ENCODE data around the gene TELO2.

The TELO2 gene

DNA sequence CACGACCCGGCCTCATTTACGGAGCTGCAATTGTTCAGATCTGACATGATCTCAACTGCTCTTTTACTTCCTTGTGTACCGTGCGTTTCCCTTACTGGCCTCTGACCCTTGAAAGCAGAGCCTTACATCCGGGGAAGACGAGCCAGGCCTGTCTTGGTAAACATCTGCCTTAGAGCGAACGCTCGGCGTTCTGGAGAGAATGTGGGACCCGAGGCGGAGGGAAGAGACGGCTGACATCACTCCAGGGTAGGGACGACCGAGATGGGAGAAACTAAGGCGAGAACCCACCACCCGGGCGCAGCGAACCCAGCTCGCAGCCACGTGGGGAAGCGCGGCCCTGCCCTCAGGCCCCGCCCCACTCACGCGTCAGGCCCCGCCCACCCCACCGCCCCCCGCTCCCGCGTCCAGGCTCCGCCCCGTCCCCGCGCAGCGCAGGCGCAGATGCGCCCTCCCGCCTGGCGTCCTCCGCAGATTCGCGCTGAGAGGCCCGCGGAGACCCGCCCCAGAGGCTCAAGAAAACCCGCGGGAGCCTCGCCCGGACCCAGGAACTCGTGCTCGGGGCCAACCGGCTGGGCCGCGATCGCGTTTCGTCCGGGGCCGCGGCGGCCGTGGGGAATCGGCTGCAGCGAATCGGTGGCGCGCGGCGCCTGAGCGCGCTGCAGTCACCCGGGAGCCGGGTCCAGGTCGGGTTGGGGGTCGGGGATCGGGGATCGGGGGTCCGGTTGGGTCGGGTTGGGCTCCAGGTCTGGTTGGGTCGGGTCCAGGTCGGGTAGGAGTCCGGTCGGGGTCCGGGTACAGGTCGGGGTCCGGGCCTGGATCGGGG is at the start of gene TELO2:
TSS of gene TELO2 (plus strand) at position 438 of the 823 bp plus-strand sequence. CDS start 922 bp downstream, outside the sequence.
- Histone ChIP-seq H3K4me3 (ENCODE audit: low read depth, low read length) (peak within 1 kb of the TSS; percentile 100), H3K27ac (ENCODE audit: low read depth, low read length) (peak within 1 kb of the TSS; percentile 86), H3K4me1 (ENCODE audit: control insufficient read depth, insufficient read depth, low read length, unreplicated experiment) (peaks cover 10% of the 10 kb centered on the region), H3K36me3 (ENCODE audit: insufficient read depth, low read length) (no peaks in the 10 kb centered on the region; the same call in 1 of the 2 replicates), H2AFZ (ENCODE audit: low read length, unreplicated experiment) (peak within 1 kb of the TSS; percentile 84), H3K79me2 (ENCODE audit: control insufficient read depth, insufficient read depth, low read length, unreplicated experiment) (peaks cover 21% of the 10 kb centered on the region), H3K27me3 (ENCODE audit: insufficient read depth, low read length) (no peaks in the 10 kb centered on the region)

DNA sequence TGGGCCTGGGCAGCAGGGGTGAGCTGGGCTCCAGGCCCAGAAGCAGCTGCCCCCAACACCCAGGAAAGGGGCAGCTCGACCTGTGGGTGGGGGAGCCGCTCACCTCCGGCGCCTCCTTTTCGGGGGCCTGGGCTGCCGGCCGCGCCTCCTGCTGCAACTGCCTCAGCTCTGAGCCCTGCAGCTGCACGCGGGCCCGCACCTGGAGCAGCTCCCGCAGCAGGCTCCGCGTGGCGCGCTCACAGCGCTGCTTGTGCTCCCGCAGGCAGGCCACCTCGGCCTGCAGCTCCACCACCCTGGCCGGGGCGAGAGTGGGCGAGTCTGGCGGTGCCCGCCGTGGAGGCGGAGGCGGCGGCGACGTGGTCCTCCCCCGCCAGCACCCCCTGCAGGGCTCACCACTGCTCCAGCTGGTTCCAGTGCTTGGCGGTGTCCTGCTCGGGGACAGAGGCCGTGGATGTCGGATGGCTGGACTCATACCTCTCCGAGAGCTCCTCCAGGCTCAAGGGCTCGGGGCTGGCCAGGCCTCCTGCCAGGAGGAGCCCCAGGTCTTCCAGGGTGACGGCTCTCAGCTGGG is 49.7 kb upstream of the TELO2 start:
- no peaks in the 10 kb centered on the region for H3K79me2 ChIP-seq (ENCODE audit: control insufficient read depth, insufficient read depth, low read length, unreplicated experiment)
- H3K4me3 ChIP-seq (ENCODE audit: low read depth, low read length): no peak overlapping the region
- H3K27me3 ChIP-seq (ENCODE audit: insufficient read depth, low read length): no peaks in the 10 kb centered on the region
- no peak overlapping the region for H2AFZ ChIP-seq (ENCODE audit: low read length, unreplicated experiment)
- no peaks in the 10 kb centered on the region for H3K4me1 ChIP-seq (ENCODE audit: control insufficient read depth, insufficient read depth, low read length, unreplicated experiment)
- no peak overlapping the region for H3K27ac ChIP-seq (ENCODE audit: low read depth, low read length)
- H3K36me3 ChIP-seq (ENCODE audit: insufficient read depth, low read length): no peaks in the 10 kb centered on the region

DNA sequence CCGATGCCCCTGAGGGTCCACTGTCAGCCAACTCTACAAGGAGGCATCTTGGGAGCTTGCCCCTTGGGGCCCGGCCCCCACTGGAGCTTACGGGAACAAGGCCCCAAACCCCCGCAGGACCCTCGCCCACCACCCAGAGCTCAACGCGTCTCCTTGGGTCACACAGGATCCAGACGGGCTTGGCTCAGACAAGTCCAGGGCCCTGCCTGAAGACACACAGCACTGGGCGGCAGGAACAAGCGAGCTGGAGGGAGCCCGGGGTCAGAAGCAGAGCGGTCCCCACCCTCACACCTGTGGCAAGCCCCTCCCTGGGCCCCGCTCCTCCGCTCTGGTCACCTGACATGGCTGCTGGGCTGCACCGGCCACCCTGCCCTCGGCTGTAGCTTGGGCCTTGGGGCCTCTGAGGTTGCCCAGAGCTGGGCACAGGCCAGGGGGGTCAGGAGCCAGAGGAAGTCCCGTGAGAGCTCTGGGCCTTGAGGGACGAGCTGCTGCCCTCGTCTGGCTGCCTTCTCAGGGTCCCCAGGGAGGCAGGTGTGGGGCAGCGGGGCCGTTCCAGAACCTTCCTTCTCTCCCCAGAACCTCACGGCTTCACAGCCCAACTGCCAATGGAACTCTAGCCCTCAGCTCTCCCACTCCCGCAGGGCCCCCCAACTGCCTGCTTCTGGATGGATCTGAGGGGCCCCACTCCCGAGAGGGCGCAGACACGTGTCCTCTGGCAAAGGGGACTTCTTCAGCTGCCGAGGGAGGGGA is 49.0 kb upstream of the TELO2 start, which contains the start of gene CCDC154:
TSS of gene CCDC154 (minus strand) at position 577 of the 750 bp plus-strand sequence. CDS start at position 343, 234 bp downstream.
- no peaks in the 10 kb centered on the region for H3K27me3 ChIP-seq (ENCODE audit: insufficient read depth, low read length)
- H3K4me1 ChIP-seq (ENCODE audit: control insufficient read depth, insufficient read depth, low read length, unreplicated experiment): no peaks in the 10 kb centered on the region
- H3K36me3 ChIP-seq (ENCODE audit: insufficient read depth, low read length): peaks cover 3% of the 10 kb centered on the region; the same call in 1 of the 2 replicates
- H3K4me3 ChIP-seq (ENCODE audit: low read depth, low read length): no peak within 1 kb of the TSS
- H3K27ac ChIP-seq (ENCODE audit: low read depth, low read length): no peak within 1 kb of the TSS
- no peak within 1 kb of the TSS for H2AFZ ChIP-seq (ENCODE audit: low read length, unreplicated experiment)
- no peaks in the 10 kb centered on the region for H3K79me2 ChIP-seq (ENCODE audit: control insufficient read depth, insufficient read depth, low read length, unreplicated experiment)

DNA sequence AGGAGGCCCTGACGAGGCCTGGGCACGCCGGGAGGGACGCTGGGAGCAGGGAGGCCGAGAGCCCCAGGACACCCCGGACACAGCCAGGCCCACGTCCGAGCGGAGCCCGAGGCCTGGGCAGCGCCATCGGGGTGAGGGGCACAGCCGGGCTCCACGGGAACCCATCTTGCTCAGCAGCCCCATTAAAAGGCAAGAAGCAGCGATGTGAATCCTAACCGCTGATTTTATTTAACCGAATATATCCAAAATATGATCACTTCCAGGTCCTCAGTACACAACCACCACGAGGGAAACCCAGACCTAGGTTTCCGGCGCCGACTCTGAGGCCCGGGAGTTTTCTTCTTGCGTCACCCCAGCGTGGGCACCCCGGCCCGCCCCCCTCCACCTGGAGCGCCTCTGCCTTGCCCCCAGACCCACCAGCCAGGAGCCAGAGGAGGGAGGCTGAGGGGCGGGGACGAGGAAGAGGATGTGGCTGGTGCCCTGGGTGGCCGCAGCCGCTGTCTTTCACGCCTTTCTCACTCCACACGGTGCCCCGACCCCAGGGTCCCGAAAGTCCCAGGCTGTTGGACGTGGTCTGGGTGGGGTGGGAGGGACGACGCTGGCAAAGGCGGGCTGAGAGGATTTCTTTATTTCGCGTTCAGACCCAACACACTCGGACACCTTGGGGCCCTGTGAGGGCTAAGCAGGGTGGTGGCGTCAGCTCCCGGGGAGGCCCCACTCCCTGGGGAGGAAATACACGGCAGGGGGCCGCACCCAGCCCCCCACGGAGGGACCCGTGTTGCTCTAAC is 48.2 kb upstream of the TELO2 start:
- no peaks in the 10 kb centered on the region for H3K4me1 ChIP-seq (ENCODE audit: control insufficient read depth, insufficient read depth, low read length, unreplicated experiment)
- no peak overlapping the region for H3K27ac ChIP-seq (ENCODE audit: low read depth, low read length)
- peaks cover 3% of the 10 kb centered on the region; the same call in 1 of the 2 replicates for H3K36me3 ChIP-seq (ENCODE audit: insufficient read depth, low read length)
- no peaks in the 10 kb centered on the region for H3K27me3 ChIP-seq (ENCODE audit: insufficient read depth, low read length)
- H3K79me2 ChIP-seq (ENCODE audit: control insufficient read depth, insufficient read depth, low read length, unreplicated experiment): no peaks in the 10 kb centered on the region
- no peak overlapping the region for H3K4me3 ChIP-seq (ENCODE audit: low read depth, low read length)
- H2AFZ ChIP-seq (ENCODE audit: low read length, unreplicated experiment): no peak overlapping the region

DNA sequence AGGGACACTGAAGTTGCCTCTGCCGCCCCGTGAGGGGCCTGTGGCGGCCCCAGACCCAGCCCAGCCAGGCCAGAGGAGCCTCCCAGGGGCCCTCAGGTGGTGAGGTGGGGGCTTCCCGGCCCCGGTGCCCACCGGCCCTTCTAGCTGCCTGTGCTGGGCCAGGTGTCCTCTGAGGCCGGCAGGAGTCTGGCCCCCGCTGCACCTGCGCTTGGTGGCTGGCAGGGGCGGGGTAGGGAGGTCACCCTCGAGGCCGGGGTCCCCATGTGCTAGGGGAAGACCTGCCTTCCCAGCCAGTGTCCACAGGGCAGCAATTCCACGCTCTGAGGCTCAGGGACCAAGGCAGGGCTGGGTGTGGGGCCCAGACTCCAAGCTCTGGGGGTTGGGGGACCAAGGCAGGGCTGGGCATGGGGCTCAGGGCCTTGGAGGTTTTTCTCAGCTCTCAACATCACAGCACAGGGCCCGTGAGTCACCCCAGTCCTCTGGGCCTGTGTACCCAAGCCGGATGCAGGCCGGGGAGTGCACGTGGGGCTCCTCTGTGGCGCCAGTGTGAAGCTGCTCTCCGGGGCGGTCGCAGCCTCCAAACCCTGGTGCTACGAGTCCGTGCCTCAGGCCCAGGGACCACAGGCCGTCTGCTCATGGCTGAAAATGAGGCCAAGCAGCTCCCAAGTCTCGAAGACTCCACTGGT is 47.5 kb upstream of the TELO2 start:
- no peaks in the 10 kb centered on the region for H3K27me3 ChIP-seq (ENCODE audit: insufficient read depth, low read length)
- H3K27ac ChIP-seq (ENCODE audit: low read depth, low read length): no peak overlapping the region
- no peaks in the 10 kb centered on the region for H3K4me1 ChIP-seq (ENCODE audit: control insufficient read depth, insufficient read depth, low read length, unreplicated experiment)
- H3K4me3 ChIP-seq (ENCODE audit: low read depth, low read length): no peak overlapping the region
- no peaks in the 10 kb centered on the region for H3K79me2 ChIP-seq (ENCODE audit: control insufficient read depth, insufficient read depth, low read length, unreplicated experiment)
- H2AFZ ChIP-seq (ENCODE audit: low read length, unreplicated experiment): no peak overlapping the region
- peaks cover 3% of the 10 kb centered on the region; the same call in 1 of the 2 replicates for H3K36me3 ChIP-seq (ENCODE audit: insufficient read depth, low read length)

DNA sequence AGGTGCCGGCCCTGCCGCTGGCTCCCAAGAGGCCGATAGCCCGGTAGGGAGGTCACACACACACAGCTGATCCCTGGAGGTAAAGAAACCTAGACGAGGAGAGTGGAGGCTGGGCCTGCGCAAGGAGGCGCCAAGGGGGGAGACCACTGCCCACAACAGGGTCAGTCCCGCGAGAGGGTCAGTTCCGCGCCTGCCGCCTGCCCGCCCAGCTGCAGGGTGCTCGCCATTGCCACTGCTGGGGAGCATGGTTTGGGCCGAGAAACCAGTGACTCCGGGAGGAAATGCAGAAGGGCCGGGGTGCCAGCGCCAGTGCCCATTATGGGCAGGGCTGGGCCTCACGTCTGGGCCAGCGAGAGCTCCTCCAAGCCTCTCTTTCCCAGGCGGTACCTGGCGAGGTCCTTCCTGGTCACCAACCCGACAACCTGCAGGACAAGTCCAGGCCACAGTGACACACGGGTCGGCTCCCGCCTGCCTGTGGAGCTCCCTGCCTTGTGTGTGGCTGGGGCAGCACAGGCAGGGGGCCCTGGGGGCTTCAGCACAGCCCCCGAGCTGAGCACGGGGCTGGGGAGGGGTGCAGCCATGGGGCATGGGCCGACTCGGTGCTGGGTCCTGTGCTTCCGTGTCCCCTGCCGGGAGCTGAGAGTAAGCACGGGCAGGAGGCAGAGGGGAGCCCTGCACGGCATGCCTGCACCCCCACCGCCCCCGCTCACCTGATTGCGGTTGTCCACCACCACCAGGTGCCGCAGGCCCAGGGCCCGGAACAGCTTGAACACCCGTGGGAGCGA is 46.7 kb upstream of the TELO2 start:
- Histone ChIP-seq H3K4me3 (ENCODE audit: low read depth, low read length) (no peak overlapping the region), H3K27me3 (ENCODE audit: insufficient read depth, low read length) (no peaks in the 10 kb centered on the region), H3K36me3 (ENCODE audit: insufficient read depth, low read length) (peaks cover 5% of the 10 kb centered on the region; the same call in 1 of the 2 replicates), H3K79me2 (ENCODE audit: control insufficient read depth, insufficient read depth, low read length, unreplicated experiment) (no peaks in the 10 kb centered on the region), H3K27ac (ENCODE audit: low read depth, low read length) (no peak overlapping the region), H3K4me1 (ENCODE audit: control insufficient read depth, insufficient read depth, low read length, unreplicated experiment) (no peaks in the 10 kb centered on the region), H2AFZ (ENCODE audit: low read length, unreplicated experiment) (no peak overlapping the region)

DNA sequence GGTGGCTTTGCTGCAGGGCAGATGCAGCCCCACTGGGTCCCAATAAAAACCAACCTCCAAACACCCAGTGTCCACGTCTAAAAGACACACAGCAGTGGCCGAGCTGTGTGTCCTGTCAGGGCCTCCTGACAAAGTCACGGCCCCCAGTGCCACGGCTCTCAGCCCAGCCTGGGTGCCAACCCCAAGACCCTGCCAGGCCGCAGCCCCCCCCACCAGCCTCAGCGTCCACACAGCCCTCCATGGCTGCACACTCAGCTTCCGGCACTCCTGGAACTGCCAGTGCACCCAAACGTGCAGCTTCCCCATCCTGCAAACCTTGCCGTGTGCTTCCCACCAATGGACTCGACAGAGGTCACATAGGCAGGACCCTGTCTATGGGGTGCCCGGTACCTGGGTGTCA is 45.2 kb upstream of the TELO2 start:
- Histone ChIP-seq H3K4me1 (ENCODE audit: control insufficient read depth, insufficient read depth, low read length, unreplicated experiment) (no peaks in the 10 kb centered on the region), H3K36me3 (ENCODE audit: insufficient read depth, low read length) (peaks cover 7% of the 10 kb centered on the region; the same call in 1 of the 2 replicates), H3K27me3 (ENCODE audit: insufficient read depth, low read length) (no peaks in the 10 kb centered on the region), H3K27ac (ENCODE audit: low read depth, low read length) (no peak overlapping the region), H2AFZ (ENCODE audit: low read length, unreplicated experiment) (no peak overlapping the region), H3K79me2 (ENCODE audit: control insufficient read depth, insufficient read depth, low read length, unreplicated experiment) (no peaks in the 10 kb centered on the region), H3K4me3 (ENCODE audit: low read depth, low read length) (no peak overlapping the region)

DNA sequence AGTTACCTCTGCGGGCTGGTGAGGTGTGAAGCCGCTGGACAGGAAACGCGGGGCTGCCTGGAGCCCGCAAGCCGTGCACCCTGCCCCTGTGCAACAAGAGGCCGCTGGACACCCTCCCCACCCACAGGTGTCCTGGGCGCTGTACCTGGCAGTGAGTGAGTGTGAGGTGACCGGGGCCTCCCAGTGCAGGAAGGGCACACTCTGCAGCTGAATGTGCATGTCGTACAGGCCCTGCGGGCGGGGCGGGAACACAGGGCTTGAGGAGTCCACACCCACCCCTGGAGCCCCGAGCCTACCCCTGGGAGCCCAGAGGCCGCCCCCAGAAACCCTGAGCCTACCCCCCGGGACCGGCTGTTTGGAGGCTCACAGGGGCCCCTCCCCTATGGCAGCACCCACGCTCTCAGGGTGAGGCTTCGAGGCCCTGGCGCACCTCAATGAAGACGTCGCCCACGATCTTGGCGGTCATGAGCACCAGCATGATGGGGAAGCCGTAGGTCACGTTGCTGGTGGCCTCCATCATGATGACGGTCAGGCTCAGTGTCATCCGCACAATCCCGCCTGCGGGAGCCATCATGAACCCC is 44.5 kb upstream of the TELO2 start:
- H3K79me2 ChIP-seq (ENCODE audit: control insufficient read depth, insufficient read depth, low read length, unreplicated experiment): no peaks in the 10 kb centered on the region
- peaks cover 9% of the 10 kb centered on the region; the same call in 1 of the 2 replicates for H3K36me3 ChIP-seq (ENCODE audit: insufficient read depth, low read length)
- H3K4me1 ChIP-seq (ENCODE audit: control insufficient read depth, insufficient read depth, low read length, unreplicated experiment): no peaks in the 10 kb centered on the region
- no peaks in the 10 kb centered on the region for H3K27me3 ChIP-seq (ENCODE audit: insufficient read depth, low read length)
- H2AFZ ChIP-seq (ENCODE audit: low read length, unreplicated experiment): no peak overlapping the region
- no peak overlapping the region for H3K4me3 ChIP-seq (ENCODE audit: low read depth, low read length)
- no peak overlapping the region for H3K27ac ChIP-seq (ENCODE audit: low read depth, low read length)

DNA sequence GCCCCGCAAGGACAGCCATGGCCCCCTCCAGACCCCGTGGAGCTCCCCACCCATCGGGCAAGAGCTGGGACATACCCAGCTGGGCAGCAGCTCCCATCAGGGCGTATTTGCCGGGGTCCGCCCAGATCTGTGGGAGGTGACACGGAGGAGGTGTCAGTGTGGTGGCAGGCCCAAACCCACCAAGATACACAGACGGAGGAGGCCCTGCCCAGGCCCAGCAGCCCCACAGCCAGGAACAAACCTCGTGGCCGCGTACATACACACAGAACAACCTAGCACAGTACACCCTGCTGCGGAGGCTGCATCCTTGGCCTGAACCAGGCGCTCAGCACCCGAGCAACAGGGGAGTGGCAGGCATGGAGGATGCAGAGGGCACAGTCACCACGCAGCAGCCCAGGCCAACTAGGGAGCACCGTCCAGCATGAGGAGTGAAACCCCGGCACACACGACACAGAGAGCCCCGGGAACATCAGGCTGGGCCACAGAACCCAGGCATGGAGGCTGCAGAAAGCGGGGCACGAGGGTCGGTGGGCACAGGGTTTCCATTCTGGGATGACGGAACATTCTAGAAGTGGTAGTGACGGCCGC is 43.9 kb upstream of the TELO2 start:
- Histone ChIP-seq H3K4me3 (ENCODE audit: low read depth, low read length) (no peak overlapping the region), H3K79me2 (ENCODE audit: control insufficient read depth, insufficient read depth, low read length, unreplicated experiment) (no peaks in the 10 kb centered on the region), H3K36me3 (ENCODE audit: insufficient read depth, low read length) (peaks cover 11% of the 10 kb centered on the region; the same call in 1 of the 2 replicates), H2AFZ (ENCODE audit: low read length, unreplicated experiment) (no peak overlapping the region), H3K27me3 (ENCODE audit: insufficient read depth, low read length) (no peaks in the 10 kb centered on the region), H3K4me1 (ENCODE audit: control insufficient read depth, insufficient read depth, low read length, unreplicated experiment) (no peaks in the 10 kb centered on the region), H3K27ac (ENCODE audit: low read depth, low read length) (no peak overlapping the region)
